HG03103 (cell line): Measurements from ENCODE around the gene PDE4D.
"Not testable (repeated sequence)": the region's sequence is repeated elsewhere in the genome, so short reads cannot be mapped to it uniquely, and the experiment has no call there.

Source experiments
- ATAC-seq: cut with Tn5 transposase; IDR thresholded peaks from one replicate; pipeline ENCODE4 v1.9.1; 2021; ENCODE audit warnings: low read depth; ENCODE audit not compliant: unreplicated experiment

Gene PDE4D

GRCh38 chr5:59593439-59594007 is 300.0 kb downstream of the PDE4D start:
- ATAC-seq: no peak

GRCh38 chr5:59592101-59592500 is 301.4 kb downstream of the PDE4D start:
- no peak for ATAC-seq

DNA sequence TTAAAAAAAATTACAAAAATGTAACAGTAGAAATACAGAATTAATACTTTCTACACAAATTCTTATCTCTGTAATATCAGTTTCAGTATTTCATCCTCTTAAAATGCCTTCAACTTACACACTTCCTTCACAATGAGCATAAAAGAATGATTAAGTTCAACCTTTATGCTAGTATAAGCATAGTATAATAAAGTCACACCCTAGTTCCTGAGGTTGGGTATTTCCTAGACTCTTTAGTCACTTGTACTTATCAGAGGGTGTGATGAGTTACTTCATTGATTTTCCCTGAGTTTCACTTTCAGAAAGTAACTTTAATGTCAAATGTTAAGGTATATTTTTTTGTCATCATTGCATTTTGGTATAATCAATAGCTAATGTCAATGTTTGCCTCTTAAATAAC is 302.4 kb downstream of the PDE4D start:
- peak; percentile 69 for ATAC-seq

- ATAC-seq: no peak
These were observed 304.6 kb downstream of the PDE4D start for GRCh38 chr5:59588922-59589321.

GRCh38 chr5:59587489-59588337 is 305.8 kb downstream of the PDE4D start:
- ATAC-seq: no peak

GRCh38 chr5:59586841-59587240 is 306.7 kb downstream of the PDE4D start:
- ATAC-seq: no peak

DNA sequence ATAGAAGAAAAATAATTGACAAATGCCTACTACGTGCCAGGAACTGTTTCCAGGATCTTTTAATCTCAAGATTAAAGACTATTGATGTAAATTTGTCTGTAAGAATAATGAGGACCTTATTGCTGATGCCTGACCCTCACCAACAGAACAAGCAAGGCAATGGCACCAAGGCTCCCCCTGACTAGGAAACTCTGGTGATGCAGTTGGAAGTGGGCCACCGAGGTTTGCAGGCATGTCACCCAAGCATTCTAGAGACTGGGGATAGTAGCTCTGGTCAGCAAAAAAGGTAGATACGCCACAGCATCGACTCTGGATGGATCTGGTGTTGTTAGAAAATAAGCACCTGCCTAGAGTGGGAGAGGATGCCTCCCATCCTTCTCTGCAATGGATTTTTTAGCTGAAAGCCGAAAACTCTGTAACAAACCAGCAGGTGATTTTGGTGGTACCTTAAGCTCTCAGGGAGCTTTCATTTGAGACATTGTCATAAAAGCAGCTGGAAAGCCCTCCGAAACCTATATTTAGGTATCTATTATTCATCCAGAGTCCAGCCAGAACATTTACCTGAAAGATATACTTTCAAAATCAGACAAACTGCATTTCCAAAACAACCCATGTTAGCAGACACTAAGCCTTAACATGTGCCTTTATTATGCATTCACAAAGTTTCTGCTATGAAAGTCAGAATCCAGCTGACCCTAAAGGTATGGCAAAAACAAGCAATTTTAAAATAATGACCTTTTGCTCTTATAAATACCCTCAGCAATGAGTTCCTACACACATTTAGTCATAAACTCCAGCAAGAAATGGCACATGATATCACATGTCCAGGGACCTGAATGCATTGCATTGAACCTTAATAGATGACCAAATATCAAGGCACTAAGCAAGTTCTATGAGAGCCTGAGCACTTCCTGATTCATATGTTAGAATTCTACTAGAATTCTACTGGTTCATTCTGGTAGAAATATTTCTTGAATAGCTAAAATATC is 308.4 kb downstream of the PDE4D start:
- ATAC-seq: no peak

DNA sequence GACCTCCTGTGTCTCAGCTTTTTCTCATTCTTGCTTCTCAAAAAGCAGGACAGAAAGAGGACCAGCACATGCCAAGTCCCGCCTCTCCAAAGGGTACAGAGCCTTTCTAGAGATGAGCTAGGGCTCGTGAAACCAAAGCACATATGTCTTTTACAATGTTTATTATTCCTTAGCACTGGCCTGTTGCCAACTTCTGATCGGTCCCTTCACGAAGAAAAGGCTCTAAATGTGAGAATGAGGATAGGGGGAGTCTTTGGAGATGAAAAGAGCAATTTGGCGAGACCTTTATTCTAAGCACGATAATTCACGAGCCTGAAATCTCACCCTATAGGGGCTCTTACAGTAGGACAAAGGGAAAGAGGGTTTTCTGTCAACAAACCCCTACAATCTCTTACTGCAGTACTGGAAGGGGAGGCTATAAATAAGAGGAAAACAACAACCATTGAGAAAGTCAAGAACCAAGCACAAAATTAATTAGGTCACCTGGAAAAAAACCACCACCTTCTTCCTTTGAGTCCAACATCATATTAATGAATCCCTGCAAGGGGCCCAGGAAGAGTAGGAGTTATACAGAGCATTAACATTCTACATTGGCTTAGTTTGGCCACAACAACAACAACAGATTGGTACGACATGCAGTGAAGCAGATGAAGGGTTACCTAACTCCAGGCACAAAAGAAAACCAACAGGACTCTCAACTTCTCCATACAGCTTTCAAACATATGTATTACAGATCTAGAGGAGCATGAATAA is 309.5 kb downstream of the PDE4D start:
- ATAC-seq: no peak

GRCh38 chr5:59583151-59583809 is 310.2 kb downstream of the PDE4D start:
- no peak for ATAC-seq

GRCh38 chr5:59582746-59583145 is 310.8 kb downstream of the PDE4D start:
- no peak for ATAC-seq

DNA sequence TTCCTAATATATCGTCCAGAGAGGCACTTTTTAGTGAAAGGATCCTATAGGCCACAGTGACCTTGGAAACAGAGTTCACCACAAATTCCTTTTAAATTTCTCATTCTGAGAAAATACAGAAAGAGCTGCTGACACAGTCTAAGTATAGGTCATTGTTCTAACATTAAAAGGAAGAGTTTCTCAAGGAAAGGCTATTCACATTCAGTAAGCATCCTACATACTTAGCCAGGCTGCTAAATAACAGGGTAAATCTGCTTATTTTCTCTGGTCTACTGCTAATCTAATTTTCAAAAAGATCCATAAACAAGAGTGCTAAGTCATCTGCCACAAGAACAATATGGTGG is 313.7 kb downstream of the PDE4D start:
- no peak for ATAC-seq

DNA sequence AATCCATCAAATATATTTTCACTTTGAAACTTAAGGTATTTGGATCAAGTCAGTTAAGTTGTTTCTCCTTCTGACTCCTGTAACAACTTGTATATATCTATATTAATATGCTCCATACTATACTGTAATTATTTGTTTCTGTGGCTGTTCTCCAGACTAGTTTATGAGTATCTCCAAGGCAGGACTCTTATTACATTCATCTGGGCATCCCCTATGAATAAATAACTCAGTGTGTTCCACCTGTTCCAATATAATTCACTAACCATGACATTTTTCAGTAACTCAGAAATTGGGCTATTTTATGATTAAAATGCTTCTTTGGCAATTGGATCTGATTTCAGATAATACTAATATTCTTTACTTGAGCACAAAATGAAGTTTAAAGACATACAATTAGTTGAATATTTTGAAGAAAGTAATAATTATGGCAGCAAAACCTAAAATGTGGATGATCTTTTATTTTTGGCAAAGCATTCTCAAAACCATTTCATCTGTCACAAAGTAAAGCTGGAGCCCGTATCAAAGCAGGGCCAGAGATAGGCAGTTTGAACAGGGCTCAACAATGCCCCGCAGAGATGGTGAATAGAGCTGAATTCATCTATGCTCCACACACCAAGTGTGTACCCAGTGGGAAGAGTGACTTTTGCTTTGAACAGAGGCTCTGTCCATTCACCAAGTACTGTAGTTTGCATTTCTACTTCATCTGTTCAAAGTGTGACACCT is 314.3 kb downstream of the PDE4D start:
- no peak for ATAC-seq

DNA sequence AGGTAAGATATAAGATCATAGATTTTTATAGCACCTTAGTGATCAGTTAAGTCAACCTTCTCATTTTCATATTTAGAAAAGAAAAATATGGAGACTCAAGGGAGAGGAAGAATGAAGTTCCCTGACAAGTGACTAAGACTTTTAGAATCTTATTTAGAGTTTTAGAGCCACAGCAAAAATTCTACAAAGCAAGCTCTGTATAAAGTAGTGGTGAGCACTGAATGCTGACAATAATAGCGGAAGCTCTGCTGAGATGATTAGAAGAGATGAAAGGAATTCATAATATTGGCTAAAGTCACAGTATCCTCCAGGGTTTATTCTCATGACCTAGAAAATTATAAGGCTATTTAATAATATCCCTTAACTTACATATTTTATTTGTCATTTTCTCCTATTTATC is 316.0 kb downstream of the PDE4D start:
- ATAC-seq: no peak

DNA sequence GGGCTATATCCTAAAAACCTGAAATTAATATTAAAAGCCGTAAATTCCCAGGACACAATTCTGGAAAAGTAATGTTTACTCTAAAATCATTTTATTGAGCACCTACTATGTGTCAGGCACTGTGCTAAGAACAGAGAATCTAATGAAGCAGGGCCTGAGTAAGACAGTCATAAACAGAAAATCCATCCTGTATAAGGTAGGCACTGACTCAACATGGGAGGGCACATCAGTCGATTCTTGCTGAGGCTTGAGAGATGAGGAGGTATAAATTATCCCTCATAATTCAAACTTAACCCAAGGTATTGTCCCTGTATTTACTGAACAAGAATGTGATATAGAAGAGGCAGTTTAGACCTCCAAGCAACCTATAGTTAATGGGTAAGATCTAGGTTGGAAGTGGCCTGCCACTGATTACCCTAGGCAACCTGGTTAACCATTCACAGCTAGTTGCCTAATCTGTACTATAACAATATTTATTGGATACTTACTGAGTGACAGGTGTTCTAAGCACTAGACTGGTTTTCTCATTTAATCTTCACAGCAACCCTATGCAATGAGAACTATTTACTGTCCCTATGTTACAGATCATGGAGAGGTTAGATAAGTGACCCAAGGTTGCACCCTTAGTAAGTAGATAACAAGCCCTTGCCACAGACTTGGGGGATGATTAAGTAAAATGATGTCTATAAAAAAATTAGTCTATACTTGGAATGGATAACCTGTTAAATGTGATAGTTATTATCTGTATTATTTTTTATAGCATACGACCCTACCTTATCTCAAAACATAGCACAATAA is 317.7 kb downstream of the PDE4D start:
- no peak for ATAC-seq

DNA sequence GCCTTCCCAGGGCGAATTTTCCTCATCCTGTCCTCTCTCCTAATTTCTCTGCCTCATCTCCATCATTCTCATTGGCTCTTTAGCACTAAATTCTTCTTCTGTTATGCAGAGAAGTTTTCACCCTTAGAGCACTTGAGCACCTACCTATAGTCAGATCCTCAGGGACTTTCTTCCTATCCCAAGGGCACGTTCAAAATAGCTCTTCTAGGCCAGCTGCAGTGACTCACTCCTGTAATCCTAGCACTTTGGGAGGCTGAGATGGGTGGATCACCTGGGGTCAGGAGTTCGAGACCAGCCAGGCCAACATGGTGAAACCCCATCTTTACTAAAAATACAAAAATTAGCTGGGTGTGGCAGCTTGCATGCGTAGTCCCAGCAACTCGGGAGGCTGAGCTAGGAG is 320.0 kb downstream of the PDE4D start:
- not testable (repeated sequence) for ATAC-seq

GRCh38 chr5:59571067-59571466 is 322.5 kb downstream of the PDE4D start:
- ATAC-seq: no peak

DNA sequence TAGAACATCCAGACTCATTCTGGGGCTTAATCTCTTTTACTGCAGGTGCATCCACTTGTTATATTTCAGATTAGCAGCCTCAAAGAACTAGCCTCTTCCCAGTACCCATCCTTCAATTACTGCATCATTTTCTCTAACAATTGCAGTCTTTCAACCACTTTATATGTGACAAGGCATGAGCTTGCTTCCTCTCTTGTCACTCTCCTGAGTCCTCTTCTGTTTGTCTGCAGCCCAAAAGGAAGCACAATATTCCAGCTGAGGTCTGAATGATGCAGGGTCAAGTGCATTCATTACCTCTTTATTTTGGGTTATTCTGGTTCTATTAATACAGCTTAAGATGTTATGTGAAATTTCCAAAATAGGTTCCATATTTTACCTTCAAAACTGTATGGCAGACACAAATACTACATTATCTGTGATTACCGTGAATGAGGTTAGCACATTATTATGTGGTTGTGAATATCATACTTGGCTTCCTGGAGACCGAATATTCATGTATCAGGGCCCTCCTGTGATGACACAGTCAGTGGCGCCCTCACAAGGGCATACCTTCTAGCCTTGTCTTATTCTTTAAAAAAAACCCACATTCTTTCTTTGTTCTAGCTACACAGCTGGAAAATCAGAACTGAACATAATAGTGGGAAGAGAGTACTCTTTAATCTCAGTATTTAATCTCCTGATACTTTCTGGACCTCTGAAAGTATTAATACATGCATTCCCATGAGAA is 323.8 kb downstream of the PDE4D start:
- no peak for ATAC-seq

DNA sequence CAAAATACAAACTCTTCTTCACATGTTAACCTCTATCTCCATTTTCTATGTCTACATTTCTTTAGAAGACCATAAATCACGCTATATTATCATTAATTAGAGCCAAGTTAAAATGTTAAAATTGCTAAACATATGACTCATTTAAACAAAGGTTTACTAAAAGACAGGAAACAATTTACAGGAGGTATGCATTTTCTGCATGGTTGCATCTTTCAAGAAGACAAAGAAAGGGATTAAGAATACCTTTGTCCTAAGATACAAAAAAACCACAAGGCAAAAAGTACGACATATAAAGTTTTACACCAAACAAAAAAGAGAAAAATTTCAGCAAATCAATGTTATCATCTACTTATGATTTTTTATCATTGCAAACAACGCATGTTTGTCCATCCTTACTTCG is 324.4 kb downstream of the PDE4D start:
- ATAC-seq: no peak
